Panc1 (cell line): ENCODE measurements around the gene GLRA3. TPM values are rescaled to one million over a fixed set of nuclear protein-coding genes. Genes with fewer than 3 reads are reported as not detected.
A peak's percentile ranks its signal among the peaks of the same experiment; 100 is the strongest.

Experiments used
- ATAC-seq: fragments of 200-7000 bp; cut with Tn5 transposase; 2 replicates; pipeline ENCODE4 v1.9.1; 2020; ENCODE audit warnings: mild to moderate bottlenecking, moderate library complexity
- BruUV-seq: library from RNA; stranded (reverse); fragments of 400-500 nt; replicated peaks from 2 replicates; lab custom pipeline; 2021; lab: Mats Ljungman, UMichigan
- CTCF ChIA-PET: fragments of 300-600 bp; sonication (Branson Sonifier 250); formaldehyde crosslinking; loops from one replicate; lab custom pipeline; 2022; ENCODE audit warnings: antibody characterized with exemption; lab: Charles Lee
- POLR2A ChIA-PET: fragments of 300-600 bp; sonication (Branson Sonifier 250); formaldehyde crosslinking; loops from one replicate; lab custom pipeline; 2022; ENCODE audit warnings: antibody characterized with exemption; lab: Charles Lee
- DNase-seq: peaks from one replicate; pipeline ENCODE4 v3.0.0-alpha.2; 2010; ENCODE audit warnings: low read depth, low spot score
- H3K27ac ChIP-seq: 2 replicates; pipeline ENCODE4 v1.5.1; 2011; ENCODE audit warnings: mild to moderate bottlenecking, low read length, inconsistent platforms
- H3K27me3 ChIP-seq: fragments of 200-500 bp; sonication (Bioruptor generic); 2 replicates; pipeline ENCODE4 v1.6.0; 2014; ENCODE audit warnings: low read length, inconsistent platforms; ENCODE audit not compliant: control insufficient read depth, insufficient read depth
- H3K36me3 ChIP-seq: fragments of 200-500 bp; sonication (Bioruptor generic); 2 replicates; pipeline ENCODE4 v1.5.1; 2014; ENCODE audit warnings: inconsistent platforms, mild to moderate bottlenecking, low read length, moderate library complexity; ENCODE audit not compliant: control insufficient read depth, insufficient read depth
- H3K4me1 ChIP-seq: 2 replicates; pipeline ENCODE4 v1.5.1; 2011; ENCODE audit warnings: inconsistent platforms, mild to moderate bottlenecking, low read length, moderate library complexity; ENCODE audit not compliant: control insufficient read depth, insufficient read depth
- H3K4me3 ChIP-seq, 2 experiments: 2 replicates each; pipeline ENCODE4 v1.5.1; 2011 to 2012; ENCODE audit warnings: low read depth in 2 of 2, low read length in 2 of 2, mild to moderate bottlenecking in 2 of 2, inconsistent platforms in 1 of 2, moderate library complexity in 1 of 2
- H3K9me3 ChIP-seq: fragments of 200-500 bp; sonication (Bioruptor generic); 2 replicates; pipeline ENCODE4 v1.5.1; 2014; ENCODE audit warnings: low read depth, mild to moderate bottlenecking, inconsistent platforms, low read length, moderate library complexity; ENCODE audit not compliant: control insufficient read depth, insufficient read depth
- POLR2AphosphoS5 ChIP-seq: IDR thresholded peaks from 2 replicates; pipeline ENCODE4 v1.6.1; 2012; ENCODE audit warnings: mild to moderate bottlenecking, low read depth, low read length, moderate library complexity
- SIN3A ChIP-seq: IDR thresholded peaks from 2 replicates; pipeline ENCODE4 v1.6.1; 2012; ENCODE audit warnings: low read depth, mild to moderate bottlenecking, low read length, moderate library complexity, borderline replicate concordance; ENCODE audit not compliant: insufficient read depth
- TCF7L2 ChIP-seq: IDR thresholded peaks from 2 replicates; pipeline ENCODE4 v1.6.1; 2011; ENCODE audit warnings: mild to moderate bottlenecking, low read depth, low read length, inconsistent platforms
- in situ Hi-C: cut with HindIII; loops from 2 replicates; pipeline ENCODE4 v1.10.0; 2016; ENCODE audit warnings: low sequenced_read_pairs, low pct_unique_long_range_greater_than_20kb
- intact Hi-C: fragments of 100-400 bp; cut with micrococcal nuclease; formaldehyde crosslinking; loops from one replicate; pipeline ENCODE4 v1.10.0; 2022; ENCODE audit not compliant: unreplicated experiment
- total RNA-seq: library from RNA; stranded (reverse); gene quantifications from one replicate; pipeline ENCODE4 v1.2.1, GENCODE V29; 2021; ENCODE audit not compliant: unreplicated experiment
- TF ChIP-seq, protein P1 (sequence below): fragments of 450-650 bp; IDR thresholded peaks from 2 replicates; pipeline ENCODE4 v1.5.1; 2017; ENCODE audit warnings: mild to moderate bottlenecking
- TF ChIP-seq, protein P2 (sequence below), 2 experiments: IDR thresholded peaks; 2 replicates each; pipeline ENCODE4 v1.6.1; 2011 to 2012; ENCODE audit warnings: low read depth in 2 of 2, control low read depth in 1 of 2, low read length in 1 of 2, mild to moderate bottlenecking in 1 of 2, moderate library complexity in 1 of 2; ENCODE audit not compliant: insufficient read depth in 1 of 2

GLRA3 gene
- total RNA-seq, 1 experiment from 2014 or later, result not detected

DNA sequence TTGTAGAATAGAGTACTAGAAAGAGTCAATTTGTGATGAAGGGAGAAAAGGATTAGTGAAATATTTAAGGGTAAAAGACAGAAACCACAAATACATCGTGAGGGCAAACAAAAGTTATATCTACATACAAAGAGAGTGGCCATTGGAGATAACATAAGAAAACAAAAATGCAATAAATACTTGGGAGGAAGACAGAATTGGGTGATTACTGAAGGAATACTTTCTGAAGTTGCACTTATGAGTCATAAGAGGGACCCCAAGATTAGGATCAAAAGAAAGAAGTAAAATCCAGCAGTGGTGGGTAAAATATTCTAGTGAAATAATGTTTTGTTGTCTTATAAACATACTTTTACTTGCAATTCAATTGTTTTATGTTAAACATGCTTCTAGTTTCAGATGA, 53.7 kb downstream of the GLRA3 start:
- H3K4me1 ChIP-seq, result no peaks in the 10 kb centered on the region
- BruUV-seq, result no TSS peak
- H3K36me3 ChIP-seq, result no peaks in the 10 kb centered on the region
- H3K27me3 ChIP-seq, result no peaks in the 10 kb centered on the region
- DNase-seq (no peak), ATAC-seq (no peak)
- POLR2A ChIA-PET, result interaction anchor here (0.7 kb wide), 1 partner anchor 51 kb away, joined by 3 read pairs; no protein-coding TSS in a partner anchor
- H3K4me3 ChIP-seq, result no peak overlapping the region
- in situ Hi-C loops (no loop called here), intact Hi-C loops (no loop called here)
- no peaks in the 10 kb centered on the region for H3K9me3 ChIP-seq
- CTCF ChIA-PET, result no interaction called here
- no peak for TF ChIP-seq SIN3A
- no peak overlapping the region for H3K27ac ChIP-seq

DNA sequence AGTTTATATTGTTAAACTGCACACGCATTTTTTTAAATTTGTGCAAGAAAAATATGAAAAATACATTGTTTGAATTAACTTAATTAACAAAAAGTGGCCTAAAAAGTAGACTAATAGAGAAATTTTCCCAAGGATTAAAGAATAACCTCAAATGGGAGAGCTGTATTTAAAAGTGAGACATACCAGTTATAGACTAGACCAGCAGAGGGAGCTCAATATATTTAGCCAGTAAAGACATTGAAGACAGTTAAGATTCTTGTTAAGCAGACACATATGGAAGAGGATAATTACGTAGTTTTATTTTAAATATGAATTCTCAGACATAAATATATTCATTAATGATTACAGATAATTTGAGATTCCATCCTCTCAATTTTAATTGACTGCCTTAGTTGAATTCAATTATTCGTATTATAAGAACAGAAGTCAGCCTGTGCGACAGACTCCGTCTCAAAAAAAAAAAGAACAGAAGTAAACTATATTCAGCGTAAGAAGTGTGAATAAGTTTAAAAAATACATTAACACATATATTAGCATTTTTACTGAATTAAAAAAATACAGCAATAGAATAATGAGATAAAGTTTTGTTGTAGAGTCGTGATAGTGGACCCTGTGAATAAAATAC, 64.8 kb downstream of the GLRA3 start:
- POLR2A ChIA-PET, result interaction anchor here (0.7 kb wide), 1 partner anchor 761 kb away, joined by 3 read pairs; no protein-coding TSS in a partner anchor
- H3K4me1 ChIP-seq, result no peaks in the 10 kb centered on the region

More for the DNA sequence above, 64.8 kb downstream of the GLRA3 start:
- CTCF ChIA-PET, result interaction anchor here (0.6 to 0.8 kb wide), 3 partner anchors 41 to 758 kb away, joined by 3 to 5 read pairs (median 3); no protein-coding TSS in a partner anchor
- no peak for TF ChIP-seq SIN3A
- no peak for TF ChIP-seq POLR2AphosphoS5
- TF ChIP-seq, protein P1, sequence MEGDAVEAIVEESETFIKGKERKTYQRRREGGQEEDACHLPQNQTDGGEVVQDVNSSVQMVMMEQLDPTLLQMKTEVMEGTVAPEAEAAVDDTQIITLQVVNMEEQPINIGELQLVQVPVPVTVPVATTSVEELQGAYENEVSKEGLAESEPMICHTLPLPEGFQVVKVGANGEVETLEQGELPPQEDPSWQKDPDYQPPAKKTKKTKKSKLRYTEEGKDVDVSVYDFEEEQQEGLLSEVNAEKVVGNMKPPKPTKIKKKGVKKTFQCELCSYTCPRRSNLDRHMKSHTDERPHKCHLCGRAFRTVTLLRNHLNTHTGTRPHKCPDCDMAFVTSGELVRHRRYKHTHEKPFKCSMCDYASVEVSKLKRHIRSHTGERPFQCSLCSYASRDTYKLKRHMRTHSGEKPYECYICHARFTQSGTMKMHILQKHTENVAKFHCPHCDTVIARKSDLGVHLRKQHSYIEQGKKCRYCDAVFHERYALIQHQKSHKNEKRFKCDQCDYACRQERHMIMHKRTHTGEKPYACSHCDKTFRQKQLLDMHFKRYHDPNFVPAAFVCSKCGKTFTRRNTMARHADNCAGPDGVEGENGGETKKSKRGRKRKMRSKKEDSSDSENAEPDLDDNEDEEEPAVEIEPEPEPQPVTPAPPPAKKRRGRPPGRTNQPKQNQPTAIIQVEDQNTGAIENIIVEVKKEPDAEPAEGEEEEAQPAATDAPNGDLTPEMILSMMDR, result peak; percentile 63; the same call in 1 of the 2 replicates
- TF ChIP-seq TCF7L2, result no peak
- TF ChIP-seq, protein P2, sequence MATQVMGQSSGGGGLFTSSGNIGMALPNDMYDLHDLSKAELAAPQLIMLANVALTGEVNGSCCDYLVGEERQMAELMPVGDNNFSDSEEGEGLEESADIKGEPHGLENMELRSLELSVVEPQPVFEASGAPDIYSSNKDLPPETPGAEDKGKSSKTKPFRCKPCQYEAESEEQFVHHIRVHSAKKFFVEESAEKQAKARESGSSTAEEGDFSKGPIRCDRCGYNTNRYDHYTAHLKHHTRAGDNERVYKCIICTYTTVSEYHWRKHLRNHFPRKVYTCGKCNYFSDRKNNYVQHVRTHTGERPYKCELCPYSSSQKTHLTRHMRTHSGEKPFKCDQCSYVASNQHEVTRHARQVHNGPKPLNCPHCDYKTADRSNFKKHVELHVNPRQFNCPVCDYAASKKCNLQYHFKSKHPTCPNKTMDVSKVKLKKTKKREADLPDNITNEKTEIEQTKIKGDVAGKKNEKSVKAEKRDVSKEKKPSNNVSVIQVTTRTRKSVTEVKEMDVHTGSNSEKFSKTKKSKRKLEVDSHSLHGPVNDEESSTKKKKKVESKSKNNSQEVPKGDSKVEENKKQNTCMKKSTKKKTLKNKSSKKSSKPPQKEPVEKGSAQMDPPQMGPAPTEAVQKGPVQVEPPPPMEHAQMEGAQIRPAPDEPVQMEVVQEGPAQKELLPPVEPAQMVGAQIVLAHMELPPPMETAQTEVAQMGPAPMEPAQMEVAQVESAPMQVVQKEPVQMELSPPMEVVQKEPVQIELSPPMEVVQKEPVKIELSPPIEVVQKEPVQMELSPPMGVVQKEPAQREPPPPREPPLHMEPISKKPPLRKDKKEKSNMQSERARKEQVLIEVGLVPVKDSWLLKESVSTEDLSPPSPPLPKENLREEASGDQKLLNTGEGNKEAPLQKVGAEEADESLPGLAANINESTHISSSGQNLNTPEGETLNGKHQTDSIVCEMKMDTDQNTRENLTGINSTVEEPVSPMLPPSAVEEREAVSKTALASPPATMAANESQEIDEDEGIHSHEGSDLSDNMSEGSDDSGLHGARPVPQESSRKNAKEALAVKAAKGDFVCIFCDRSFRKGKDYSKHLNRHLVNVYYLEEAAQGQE (IDR thresholded peaks at IDR 0.05; ENCODE audit: insufficient read depth in 1 of 2, low read depth in 2 of 2, low read length in 1 of 2), result no peak
- ATAC-seq, result no peak
- Histone ChIP-seq H3K9me3 (no peaks in the 10 kb centered on the region), H3K27ac (no peak overlapping the region), H3K4me3 (no peak overlapping the region), H3K27me3 (no peaks in the 10 kb centered on the region), H3K36me3 (no peaks in the 10 kb centered on the region)
- intact Hi-C loops (loop anchor here (2.0 kb wide), 1 partner anchor 773 kb away; no protein-coding TSS in a partner anchor), in situ Hi-C loops (no loop called here)
- peak; percentile 18 for DNase-seq
- BruUV-seq, result no TSS peak
